UCSD-AML1 (cell line): ENCODE data around the gene SHMT1.
"Not testable (repeated sequence)": the region's sequence is repeated elsewhere in the genome, so short reads cannot be mapped to it uniquely, and the experiment has no call there.

Source experiments
- DNase-seq: peaks from one replicate; lab custom pipeline; 2025; ENCODE audit not compliant: unreplicated experiment; lab: John Stamatoyannopoulos, UW

SHMT1 gene

GRCh38 chr17:18363101-18364049 is at the start of gene SHMT1:
Gene SHMT1, minus strand, starts transcription at chr17:18363550. Its CDS starts 7,569 bp downstream, at chr17:18355981.
- DNase-seq = peak; percentile 90

GRCh38 chr17:18412001-18412538 is 48.7 kb upstream of the SHMT1 start:
- not testable (repeated sequence) for DNase-seq

DNA sequence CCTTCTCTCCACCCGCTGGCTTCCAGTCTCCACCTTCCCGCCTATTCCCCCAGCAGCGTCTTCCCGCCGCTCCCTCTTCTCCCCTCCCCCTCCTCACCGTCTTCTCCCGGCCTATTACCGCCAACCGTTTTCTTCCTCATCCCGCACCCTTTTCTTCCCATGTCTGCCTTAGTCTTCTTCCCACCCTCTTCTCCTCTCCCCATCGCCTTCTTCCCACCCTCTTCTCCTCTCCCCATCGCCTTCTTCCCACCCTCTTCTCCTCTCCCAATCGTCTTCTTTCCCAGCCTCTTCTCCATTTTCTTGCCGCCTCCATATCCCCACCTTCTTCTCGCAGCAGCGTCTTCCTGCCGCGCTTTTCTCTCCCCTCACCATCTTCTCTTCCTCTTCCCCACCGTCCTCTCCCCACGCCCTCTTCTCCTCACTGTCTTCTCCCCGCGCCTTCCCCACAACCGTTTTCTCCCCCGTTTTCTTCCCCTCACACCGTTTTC is 48.1 kb upstream of the SHMT1 start:
- DNase-seq = not testable (repeated sequence)

DNA sequence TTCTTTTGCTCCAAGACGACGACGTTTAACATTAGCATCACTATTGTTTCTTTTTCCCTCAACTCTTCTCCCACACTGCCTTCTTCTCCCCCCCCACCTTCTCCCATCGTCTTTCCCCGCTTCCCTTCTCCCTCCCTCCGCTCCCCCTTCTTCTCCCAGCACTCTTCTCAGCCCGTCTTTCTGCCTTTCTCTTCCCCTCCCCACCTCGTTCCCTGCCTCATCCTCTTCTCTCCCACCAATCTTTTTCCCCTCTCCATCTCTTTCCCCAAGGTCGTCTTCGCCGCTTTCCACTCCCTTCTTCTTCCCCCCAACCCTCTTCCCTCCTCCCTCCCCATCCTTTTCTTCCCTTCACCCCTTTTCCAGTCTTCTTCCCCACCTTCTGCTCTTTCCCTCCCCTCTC is 47.4 kb upstream of the SHMT1 start:
- not testable (repeated sequence) for DNase-seq

DNA sequence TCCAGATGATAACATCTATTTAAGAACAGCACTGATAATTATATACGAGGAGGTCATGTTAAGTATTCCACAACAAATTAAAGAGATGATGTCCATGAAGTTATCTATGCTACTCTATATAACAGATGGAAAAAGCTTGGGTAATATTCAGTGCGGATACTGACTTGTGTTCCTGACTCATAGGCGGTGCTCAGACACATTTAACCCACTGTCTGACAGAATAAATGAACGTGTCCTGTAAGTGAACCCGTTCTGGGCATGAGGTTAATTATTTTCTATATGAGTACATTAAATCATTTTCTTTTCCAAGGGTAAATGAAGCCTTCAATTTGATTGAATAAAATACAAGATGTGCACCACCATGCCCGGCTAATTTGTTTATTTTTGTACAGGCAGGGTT is 46.0 kb upstream of the SHMT1 start:
- not testable (repeated sequence) for DNase-seq

- not testable (repeated sequence) for DNase-seq
Measured at GRCh38 chr17:18408906-18409305, 45.6 kb upstream of the SHMT1 start.

- not testable (repeated sequence) for DNase-seq
Measured at GRCh38 chr17:18403604-18404003, 40.3 kb upstream of the SHMT1 start.

DNA sequence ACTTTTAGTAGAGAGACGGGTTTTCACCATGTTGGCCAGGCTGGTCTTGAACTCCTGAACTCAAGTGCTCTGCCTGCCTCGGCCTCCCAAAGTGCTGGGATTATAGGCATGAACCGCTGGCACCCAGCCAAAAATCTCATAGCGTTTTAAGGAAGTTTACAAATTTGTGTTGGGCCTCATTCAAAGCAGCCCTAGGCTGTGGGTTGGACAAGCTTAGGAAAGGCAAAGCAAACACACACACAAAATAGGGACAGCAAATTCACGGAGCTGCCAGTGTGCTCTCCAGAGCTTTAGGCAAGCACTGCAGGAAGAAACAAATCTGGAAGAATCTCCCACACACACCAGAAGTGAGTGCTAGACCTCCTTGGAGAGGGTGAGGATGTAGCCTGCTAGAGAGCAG is 39.8 kb upstream of the SHMT1 start:
- not testable (repeated sequence) for DNase-seq

DNA sequence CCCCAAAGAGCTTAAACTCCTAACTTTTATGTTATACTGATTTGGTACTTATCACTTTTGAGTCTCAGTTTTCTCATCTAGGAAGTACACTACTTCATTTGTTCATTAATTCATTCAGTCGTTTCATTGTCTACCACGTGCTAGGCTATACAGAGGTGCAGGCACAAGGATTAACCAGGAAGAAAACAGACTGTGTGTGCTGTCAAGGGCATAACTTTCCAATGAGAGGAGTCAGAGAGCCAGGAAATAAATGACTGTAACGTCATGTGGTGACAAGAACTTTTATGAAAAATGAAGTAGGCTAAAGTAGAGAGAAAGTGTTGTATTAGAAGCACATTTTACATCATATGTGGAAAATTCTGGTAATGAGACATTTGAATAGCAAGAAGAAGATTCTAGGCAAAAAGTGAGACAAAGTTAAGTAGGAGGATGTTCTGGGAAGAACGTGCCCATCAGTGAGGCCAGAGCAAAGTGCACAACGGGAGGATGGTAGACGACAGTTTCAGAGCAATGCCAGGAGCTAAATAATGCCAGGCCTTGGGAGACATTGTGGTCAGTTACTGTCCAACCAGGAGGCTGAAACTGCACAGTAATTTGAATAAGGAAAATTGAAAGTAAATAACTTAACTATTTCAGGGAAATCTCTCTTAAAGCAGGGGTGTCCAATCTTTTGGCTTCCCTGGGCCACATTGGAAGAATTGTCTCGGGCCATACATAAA is 38.7 kb upstream of the SHMT1 start:
- not testable (repeated sequence) for DNase-seq

GRCh38 chr17:18388728-18389127 is 25.4 kb upstream of the SHMT1 start:
- DNase-seq = not testable (repeated sequence)

- DNase-seq = not testable (repeated sequence)
Measured at GRCh38 chr17:18388266-18388665, 24.9 kb upstream of the SHMT1 start.

GRCh38 chr17:18387583-18387982 is 24.2 kb upstream of the SHMT1 start:
- not testable (repeated sequence) for DNase-seq

DNA sequence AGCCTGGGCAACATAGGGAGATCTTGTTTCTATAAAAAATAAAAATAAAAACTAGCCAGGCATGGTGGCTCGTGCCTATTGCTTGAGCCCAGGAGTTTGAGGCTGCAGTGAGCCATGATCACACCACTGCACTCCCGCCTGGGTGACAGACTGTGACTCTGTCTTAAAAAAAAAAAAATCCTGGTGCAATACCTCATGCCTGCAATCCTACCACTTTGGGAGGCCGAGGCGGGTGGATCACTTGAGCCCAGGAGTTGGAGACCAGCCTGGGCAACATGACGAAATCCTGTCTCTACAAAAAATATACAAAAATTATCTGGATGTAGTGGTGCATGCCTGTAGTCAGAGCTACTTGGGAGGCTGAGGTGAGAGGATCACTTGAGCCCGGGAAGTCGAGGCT is 20.9 kb upstream of the SHMT1 start:
- DNase-seq = not testable (repeated sequence)

DNA sequence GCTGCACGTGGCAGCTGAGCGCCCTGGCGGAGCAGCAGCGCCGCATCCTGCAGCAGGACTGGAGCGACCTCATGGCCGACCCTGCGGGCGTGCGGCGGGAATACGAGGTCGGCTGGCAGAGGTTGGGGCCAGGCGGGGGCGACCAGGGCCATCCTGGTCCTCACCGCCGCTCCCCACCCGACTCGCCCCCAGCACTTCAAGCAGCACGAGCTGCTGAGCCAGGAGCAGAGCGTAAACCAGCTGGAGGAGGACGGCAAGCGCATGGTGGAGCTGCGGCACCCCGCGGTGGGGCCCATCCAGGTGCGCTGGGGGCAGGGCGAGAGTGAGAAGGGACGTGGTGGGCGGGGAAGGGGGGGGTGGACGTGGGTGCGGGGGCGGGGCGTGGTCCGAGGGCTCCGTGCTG is 19.7 kb upstream of the SHMT1 start:
- DNase-seq = not testable (repeated sequence)

GRCh38 chr17:18382441-18383078 is 19.2 kb upstream of the SHMT1 start:
- no peak for DNase-seq

DNA sequence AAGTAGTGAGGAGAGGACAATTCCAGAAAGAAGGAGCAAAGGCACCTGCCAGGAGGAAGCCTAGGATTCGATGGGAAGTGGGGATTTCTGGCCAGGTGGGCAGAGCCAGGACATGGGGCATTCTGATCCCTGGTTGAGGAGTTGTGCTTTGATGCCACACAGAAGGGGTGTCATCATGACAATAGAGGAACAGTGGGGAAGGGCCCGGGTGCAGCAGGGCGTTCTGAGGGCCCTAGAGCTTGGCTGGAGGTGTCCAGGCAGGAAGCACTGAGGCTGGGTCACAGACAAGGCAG is 18.5 kb upstream of the SHMT1 start:
- DNase-seq = no peak

DNA sequence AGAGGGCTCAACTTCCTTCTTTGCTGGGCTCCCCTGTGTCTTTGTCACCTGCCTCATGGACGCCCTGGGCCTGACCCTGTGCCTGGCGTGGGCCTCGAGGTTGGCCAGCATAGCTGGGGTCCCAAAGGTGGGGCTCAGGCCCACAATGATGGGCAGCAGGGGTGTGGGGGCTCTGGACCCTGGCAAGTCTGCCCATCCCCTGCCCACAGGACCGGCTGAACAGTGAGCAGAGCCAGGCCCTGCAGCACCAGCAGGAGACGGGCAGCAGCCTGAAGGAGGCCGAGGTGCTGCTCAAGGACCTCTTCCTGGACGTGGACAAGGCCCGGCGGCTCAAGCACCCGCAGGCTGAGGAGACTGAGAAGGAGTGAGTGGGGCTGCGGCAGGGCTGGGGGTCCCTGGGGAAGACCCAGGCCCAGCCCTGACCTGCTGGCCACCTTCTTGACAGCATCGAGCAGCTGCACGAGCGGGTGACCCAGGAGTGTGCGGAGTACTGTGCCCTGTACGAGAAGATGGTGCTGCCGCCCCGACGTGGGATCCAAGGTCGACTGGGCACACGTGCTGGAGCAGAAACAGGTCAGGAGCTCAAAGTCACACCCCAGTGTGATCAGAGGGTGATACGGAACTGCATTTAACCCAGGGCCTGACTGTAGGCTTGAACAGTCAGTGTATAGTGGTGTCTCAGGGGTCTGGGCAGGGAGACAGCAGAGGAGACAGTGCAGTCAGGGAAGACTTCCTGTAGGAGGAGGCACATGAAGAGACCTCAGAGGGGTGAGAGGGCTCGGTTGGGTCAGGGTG is 18.0 kb upstream of the SHMT1 start:
- no peak for DNase-seq

DNA sequence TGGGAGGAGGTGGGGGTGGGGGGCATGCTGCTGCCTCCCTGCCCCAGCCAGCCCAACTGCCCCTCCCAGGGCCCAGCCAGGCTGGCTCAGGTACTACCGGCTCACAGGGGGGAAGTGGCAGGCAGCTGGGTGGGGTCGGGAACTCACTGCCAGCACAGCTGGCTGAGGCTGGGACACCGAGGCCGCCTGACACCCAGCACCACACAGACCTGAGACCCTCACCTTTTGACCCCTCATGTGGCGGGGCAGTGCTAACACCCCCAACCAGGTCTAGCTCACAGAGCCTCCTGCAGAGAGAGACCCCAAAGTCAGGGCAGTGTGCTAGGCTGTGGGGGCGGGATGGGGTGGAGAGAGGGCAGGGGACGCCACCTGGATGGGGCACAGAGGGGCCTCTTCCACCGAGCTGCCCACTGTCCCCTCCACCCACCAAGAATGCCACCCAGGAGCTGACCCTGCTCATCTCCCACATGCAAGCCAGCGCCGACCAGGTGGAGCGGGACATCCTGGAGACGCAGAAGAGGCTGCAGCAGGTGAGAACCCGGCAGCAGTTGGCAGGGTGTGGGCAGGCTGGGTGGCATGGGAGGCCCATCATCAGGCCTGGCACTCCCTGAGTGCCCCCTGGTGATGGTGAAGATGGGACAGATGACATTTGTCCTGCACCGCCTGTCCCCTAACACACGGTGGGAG is 17.3 kb upstream of the SHMT1 start:
- no peak for DNase-seq

GRCh38 chr17:18379246-18380146 is 16.1 kb upstream of the SHMT1 start:
- DNase-seq = no peak
